Embryonic facial prominence (tissue), 1 donor: ENCODE results near the gene IPPK.
"Not testable (repeated sequence)": the region's sequence is repeated elsewhere in the genome, so short reads cannot be mapped to it uniquely, and the experiment has no call there.

Source experiments
- DNase-seq: peaks from one replicate; pipeline ENCODE4 v3.0.0-alpha.2; 2016; ENCODE audit errors: extremely low spot score

The IPPK gene

GRCh38 chr9:92595930-92596329 is 74.0 kb downstream of the IPPK start:
- no peak for DNase-seq

- not testable (repeated sequence) for DNase-seq
These were observed 74.9 kb downstream of the IPPK start for GRCh38 chr9:92595075-92595474.

GRCh38 chr9:92592946-92593861 is 76.7 kb downstream of the IPPK start:
- no peak for DNase-seq

GRCh38 chr9:92592537-92592936 is 77.4 kb downstream of the IPPK start:
- no peak for DNase-seq

- no peak for DNase-seq
These were observed 79.6 kb downstream of the IPPK start for GRCh38 chr9:92590377-92590776.

- DNase-seq = no peak
These were observed 80.0 kb downstream of the IPPK start for GRCh38 chr9:92589923-92590322.

GRCh38 chr9:92576175-92576574 is 93.8 kb downstream of the IPPK start:
- DNase-seq = no peak

- DNase-seq = not testable (repeated sequence)
These were observed 96.3 kb downstream of the IPPK start for GRCh38 chr9:92573612-92574011.

GRCh38 chr9:92571871-92572270 is 98.1 kb downstream of the IPPK start:
- not testable (repeated sequence) for DNase-seq

- no peak for DNase-seq
These were observed 104.9 kb downstream of the IPPK start for GRCh38 chr9:92564982-92565381.

GRCh38 chr9:92564504-92564903 is 105.4 kb downstream of the IPPK start:
- no peak for DNase-seq
